ENCODE results near the gene CES5A. TPM values are rescaled to one million over a fixed set of nuclear protein-coding genes. Genes with fewer than 3 reads are reported as not detected.

CES5A gene
- total and polyA plus RNA-seq, 10 of the 15 experiments (the other 5 are each of a cell fraction or from before 2014, with no cell fraction given), result 0.19 TPM; not detected in 9

- ATAC-seq, result no peak
- no peak for DNase-seq (ENCODE audit: low read depth, low spot score)
- POLR2A ChIA-PET, result no interaction called here
- 28% methylated on average over 11 of the region's 11 CpGs for WGBS (ENCODE audit: insufficient coverage, insufficient replicate concordance, low lambda C conversion rate, missing lambda C conversion rate)
- Histone ChIP-seq H3K27me3 (replicated peaks in 1 of 2; ENCODE audit: control insufficient read depth in 2 of 2, insufficient read depth in 2 of 2, low read length in 1 of 2) (no peaks in the 10 kb centered on the region), H3K79me2 (ENCODE audit: control insufficient read depth, insufficient read depth, low read length) (no peaks in the 10 kb centered on the region), H4K20me1 (ENCODE audit: control insufficient read depth, insufficient read depth) (no peaks in the 10 kb centered on the region), H3K4me3 (no peak overlapping the region), H3K9ac (ENCODE audit: control insufficient read depth, insufficient read depth, low read length) (no peak overlapping the region), H3K36me3 (ENCODE audit: control insufficient read depth in 2 of 2, insufficient read depth in 2 of 2, low read length in 1 of 2) (no peaks in the 10 kb centered on the region), H3K27ac (ENCODE audit: control insufficient read depth, insufficient read depth) (no peak overlapping the region), H2AFZ (ENCODE audit: control insufficient read depth, low read depth, low read length) (no peak overlapping the region), H3K4me2 (ENCODE audit: control insufficient read depth, insufficient read depth) (no peak overlapping the region), H3K9me3 (replicated peaks; ENCODE audit: control insufficient read depth, insufficient read depth, low read length) (no peaks in the 10 kb centered on the region), H3K4me1 (ENCODE audit: control insufficient read depth, insufficient read depth, low read length) (no peaks in the 10 kb centered on the region)
- CTCF ChIA-PET, result interaction anchor here (1.7 kb wide), 1 partner anchor 143 kb away, joined by 5 read pairs; no protein-coding TSS in a partner anchor
- RAD21 ChIA-PET (ENCODE audit: unreplicated experiment), result no interaction called here
- SMC1A ChIA-PET (ENCODE audit: uncharacterized antibody, unreplicated experiment), result no interaction called here
- no peak for FAIRE-seq
- no TSS peak for BruUV-seq (replicated peaks)
- in situ Hi-C loops (cut with MboI), result no loop called here
- intact Hi-C loops (cut with micrococcal nuclease; ENCODE audit: unreplicated experiment), result no loop called here
- TF ChIP-seq SREBF1 (IDR thresholded peaks at IDR 0.05; ENCODE audit: low read length) (no peak), RCOR1 (conservative IDR thresholded peaks at IDR 0.05; ENCODE audit: low read depth, low read length) (no peak), IRF3 (IDR thresholded peaks at IDR 0.05) (no peak), SPI1 (IDR thresholded peaks at IDR 0.05; ENCODE audit: borderline replicate concordance, insufficient read depth, low read depth, low read length) (no peak), ZNF592 (IDR thresholded peaks at IDR 0.05) (no peak), NR2F1 (conservative IDR thresholded peaks at IDR 0.05) (no peak), PML (IDR thresholded peaks at IDR 0.05; ENCODE audit: low read length) (no peak), HDAC2 (IDR thresholded peaks at IDR 0.05) (no peak), CTCF (IDR thresholded peaks at IDR 0.05 in 2 of 3, conservative IDR thresholded peaks at IDR 0.05 in 1 of 3; ENCODE audit: control insufficient read depth in 2 of 3, extremely low read depth in 1 of 3, insufficient read depth in 1 of 3, low read depth in 3 of 3, low read length in 3 of 3) (no peak), NBN (IDR thresholded peaks at IDR 0.05) (no peak), ATF3 (IDR thresholded peaks at IDR 0.05; ENCODE audit: borderline replicate concordance, extremely low read depth, low read depth, low read length) (no peak), CBX5 (IDR thresholded peaks at IDR 0.05; ENCODE audit: low read depth) (no peak), ZNF207 (IDR thresholded peaks at IDR 0.05; ENCODE audit: borderline replicate concordance) (no peak), SUPT20H (IDR thresholded peaks at IDR 0.05; ENCODE audit: borderline replicate concordance, control insufficient read depth, low read depth, low read length) (no peak), RFX5 (IDR thresholded peaks at IDR 0.05; ENCODE audit: low read depth, low read length) (no peak)
Observed at GRCh38 chr16:55846598-55847346, 28.4 kb downstream of the CES5A start.
